ENCODE results near the gene ELOA2.

Gene ELOA2

GRCh38 chr18:47054369-47054768 lies 18.9 kb upstream of the ELOA2 start:
- no peak overlapping the region for H3K14ac ChIP-seq (ENCODE audit: low read length in 2 of 2)
- H2BK12ac ChIP-seq (ENCODE audit: low read length in 2 of 2): no peak overlapping the region
- H3K36me3 ChIP-seq (ENCODE audit: control insufficient read depth in 1 of 2, insufficient read depth in 2 of 2, low read depth in 1 of 2, low read length in 2 of 2): no peaks in the 10 kb centered on the region
- no peaks in the 10 kb centered on the region for H3K4me1 ChIP-seq (ENCODE audit: control insufficient read depth, insufficient read depth, low read depth, low read length)
- no peak overlapping the region for H3K4ac ChIP-seq (ENCODE audit: low read depth in 1 of 2, low read length in 2 of 2)
- H2BK15ac ChIP-seq (ENCODE audit: low read depth, poor library complexity, severe bottlenecking): no peak overlapping the region
- no peak overlapping the region for H2BK5ac ChIP-seq (ENCODE audit: low read depth, low read length, poor library complexity, severe bottlenecking)
- no peak overlapping the region for H3K27ac ChIP-seq (ENCODE audit: low read length, poor library complexity, severe bottlenecking)
- H3K23ac ChIP-seq (ENCODE audit: low read length in 2 of 2): no peak overlapping the region
- no peak overlapping the region for H2AK5ac ChIP-seq (ENCODE audit: low read length, severe bottlenecking)
- DNase-seq: no peak
- no peaks in the 10 kb centered on the region for H3K27me3 ChIP-seq (ENCODE audit: control insufficient read depth in 1 of 2, insufficient read depth in 1 of 2, low read length in 2 of 2)
- H3K9me3 ChIP-seq (ENCODE audit: control insufficient read depth, low read length): no peaks in the 10 kb centered on the region
- H3K79me1 ChIP-seq (replicated peaks; ENCODE audit: low read length, poor library complexity, severe bottlenecking): no peaks in the 10 kb centered on the region
- no peak overlapping the region for H3K18ac ChIP-seq (ENCODE audit: low read depth in 1 of 2, low read length in 2 of 2)
- H4K91ac ChIP-seq (ENCODE audit: low read length): no peak overlapping the region
- H3K9ac ChIP-seq (ENCODE audit: low read length): no peak overlapping the region
- H4K8ac ChIP-seq (ENCODE audit: low read length): no peak overlapping the region
- no peak overlapping the region for H3K4me2 ChIP-seq (ENCODE audit: low read length, poor library complexity, severe bottlenecking)
- no peak overlapping the region for H2BK120ac ChIP-seq (ENCODE audit: low read depth, low read length)
- 86% methylated on average over 5 of the region's 5 CpGs for WGBS
- H3K4me3 ChIP-seq (ENCODE audit: insufficient read depth in 1 of 2, low read depth in 1 of 2, low read length in 2 of 2): no peak overlapping the region
- H2AFZ ChIP-seq (ENCODE audit: low read depth, low read length): no peak overlapping the region

- H3K4ac ChIP-seq (ENCODE audit: low read depth in 1 of 2, low read length in 2 of 2): no peak overlapping the region
- no peaks in the 10 kb centered on the region for H3K79me1 ChIP-seq (replicated peaks; ENCODE audit: low read length, poor library complexity, severe bottlenecking)
- H3K4me1 ChIP-seq (ENCODE audit: control insufficient read depth, insufficient read depth, low read depth, low read length): no peaks in the 10 kb centered on the region
- no peak overlapping the region for H3K14ac ChIP-seq (ENCODE audit: low read length in 2 of 2)
- no peak overlapping the region for H2AFZ ChIP-seq (ENCODE audit: low read depth, low read length)
- no peak overlapping the region for H2BK12ac ChIP-seq (ENCODE audit: low read length in 2 of 2)
- no peak overlapping the region for H2AK5ac ChIP-seq (ENCODE audit: low read length, severe bottlenecking)
- no peak overlapping the region for H3K4me3 ChIP-seq (ENCODE audit: insufficient read depth in 1 of 2, low read depth in 1 of 2, low read length in 2 of 2)
- no peak overlapping the region for H3K18ac ChIP-seq (ENCODE audit: low read depth in 1 of 2, low read length in 2 of 2)
- no peaks in the 10 kb centered on the region for H3K9me3 ChIP-seq (ENCODE audit: control insufficient read depth, low read length)
- no peaks in the 10 kb centered on the region for H3K36me3 ChIP-seq (ENCODE audit: control insufficient read depth in 1 of 2, insufficient read depth in 2 of 2, low read depth in 1 of 2, low read length in 2 of 2)
- peak; percentile 63 for DNase-seq
- no peak overlapping the region for H2BK120ac ChIP-seq (ENCODE audit: low read depth, low read length)
- no peaks in the 10 kb centered on the region for H3K27me3 ChIP-seq (ENCODE audit: control insufficient read depth in 1 of 2, insufficient read depth in 1 of 2, low read length in 2 of 2)
- H3K23ac ChIP-seq (ENCODE audit: low read length in 2 of 2): no peak overlapping the region
- no peak overlapping the region for H3K27ac ChIP-seq (ENCODE audit: low read length, poor library complexity, severe bottlenecking)
- H4K8ac ChIP-seq (ENCODE audit: low read length): no peak overlapping the region
- no peak overlapping the region for H2BK5ac ChIP-seq (ENCODE audit: low read depth, low read length, poor library complexity, severe bottlenecking)
- WGBS: 40% methylated on average over 7 of the region's 7 CpGs
- no peak overlapping the region for H3K4me2 ChIP-seq (ENCODE audit: low read length, poor library complexity, severe bottlenecking)
- no peak overlapping the region for H3K9ac ChIP-seq (ENCODE audit: low read length)
- H2BK15ac ChIP-seq (ENCODE audit: low read depth, poor library complexity, severe bottlenecking): no peak overlapping the region
- no peak overlapping the region for H4K91ac ChIP-seq (ENCODE audit: low read length)
Measured at GRCh38 chr18:47050468-47050867, 15.0 kb upstream of the ELOA2 start.

GRCh38 chr18:47040982-47041381 lies 5.6 kb upstream of the ELOA2 start:
- Histone ChIP-seq H3K23ac (ENCODE audit: low read length in 2 of 2) (no peak overlapping the region), H4K91ac (ENCODE audit: low read length) (no peak overlapping the region), H3K27ac (ENCODE audit: low read length, poor library complexity, severe bottlenecking) (no peak overlapping the region), H2BK15ac (ENCODE audit: low read depth, poor library complexity, severe bottlenecking) (no peak overlapping the region), H2BK12ac (ENCODE audit: low read length in 2 of 2) (no peak overlapping the region), H2AK5ac (ENCODE audit: low read length, severe bottlenecking) (no peak overlapping the region), H4K8ac (ENCODE audit: low read length) (no peak overlapping the region), H2BK120ac (ENCODE audit: low read depth, low read length) (no peak overlapping the region), H3K4me3 (ENCODE audit: insufficient read depth in 1 of 2, low read depth in 1 of 2, low read length in 2 of 2) (no peak overlapping the region), H3K36me3 (ENCODE audit: control insufficient read depth in 1 of 2, insufficient read depth in 2 of 2, low read depth in 1 of 2, low read length in 2 of 2) (no peaks in the 10 kb centered on the region), H3K79me1 (replicated peaks; ENCODE audit: low read length, poor library complexity, severe bottlenecking) (no peaks in the 10 kb centered on the region), H3K18ac (ENCODE audit: low read depth in 1 of 2, low read length in 2 of 2) (no peak overlapping the region), H3K4me1 (ENCODE audit: control insufficient read depth, insufficient read depth, low read depth, low read length) (no peaks in the 10 kb centered on the region), H3K27me3 (ENCODE audit: control insufficient read depth in 1 of 2, insufficient read depth in 1 of 2, low read length in 2 of 2) (no peaks in the 10 kb centered on the region), H3K4ac (ENCODE audit: low read depth in 1 of 2, low read length in 2 of 2) (no peak overlapping the region), H3K4me2 (ENCODE audit: low read length, poor library complexity, severe bottlenecking) (no peak overlapping the region), H3K9me3 (ENCODE audit: control insufficient read depth, low read length) (no peaks in the 10 kb centered on the region), H3K14ac (ENCODE audit: low read length in 2 of 2) (no peak overlapping the region), H3K9ac (ENCODE audit: low read length) (no peak overlapping the region), H2AFZ (ENCODE audit: low read depth, low read length) (no peak overlapping the region), H2BK5ac (ENCODE audit: low read depth, low read length, poor library complexity, severe bottlenecking) (no peak overlapping the region)
- no peak for DNase-seq
- 93% methylated on average over 3 of the region's 6 CpGs for WGBS

GRCh38 chr18:47036927-47037578 lies 1.6 kb upstream of the ELOA2 start:
- no peak overlapping the region for H2AK5ac ChIP-seq (ENCODE audit: low read length, severe bottlenecking)
- H3K23ac ChIP-seq (ENCODE audit: low read length in 2 of 2): no peak overlapping the region
- no peak overlapping the region for H3K27ac ChIP-seq (ENCODE audit: low read length, poor library complexity, severe bottlenecking)
- no peak overlapping the region for H3K9ac ChIP-seq (ENCODE audit: low read length)
- no peak overlapping the region for H3K4me2 ChIP-seq (ENCODE audit: low read length, poor library complexity, severe bottlenecking)
- H3K9me3 ChIP-seq (ENCODE audit: control insufficient read depth, low read length): no peaks in the 10 kb centered on the region
- no peak overlapping the region for H2BK5ac ChIP-seq (ENCODE audit: low read depth, low read length, poor library complexity, severe bottlenecking)
- H3K4ac ChIP-seq (ENCODE audit: low read depth in 1 of 2, low read length in 2 of 2): no peak overlapping the region
- DNase-seq: no peak
- H2BK12ac ChIP-seq (ENCODE audit: low read length in 2 of 2): no peak overlapping the region
- H3K79me1 ChIP-seq (replicated peaks; ENCODE audit: low read length, poor library complexity, severe bottlenecking): no peaks in the 10 kb centered on the region
- H3K36me3 ChIP-seq (ENCODE audit: control insufficient read depth in 1 of 2, insufficient read depth in 2 of 2, low read depth in 1 of 2, low read length in 2 of 2): no peaks in the 10 kb centered on the region
- no peak overlapping the region for H3K18ac ChIP-seq (ENCODE audit: low read depth in 1 of 2, low read length in 2 of 2)
- H3K14ac ChIP-seq (ENCODE audit: low read length in 2 of 2): no peak overlapping the region
- 90% methylated on average over 2 of the region's 3 CpGs for WGBS
- H3K27me3 ChIP-seq (ENCODE audit: control insufficient read depth in 1 of 2, insufficient read depth in 1 of 2, low read length in 2 of 2): no peaks in the 10 kb centered on the region
- no peak overlapping the region for H3K4me3 ChIP-seq (ENCODE audit: insufficient read depth in 1 of 2, low read depth in 1 of 2, low read length in 2 of 2)
- H3K4me1 ChIP-seq (ENCODE audit: control insufficient read depth, insufficient read depth, low read depth, low read length): no peaks in the 10 kb centered on the region
- no peak overlapping the region for H4K91ac ChIP-seq (ENCODE audit: low read length)
- no peak overlapping the region for H2BK15ac ChIP-seq (ENCODE audit: low read depth, poor library complexity, severe bottlenecking)
- H4K8ac ChIP-seq (ENCODE audit: low read length): no peak overlapping the region
- no peak overlapping the region for H2BK120ac ChIP-seq (ENCODE audit: low read depth, low read length)
- no peak overlapping the region for H2AFZ ChIP-seq (ENCODE audit: low read depth, low read length)

Data from mesenchymal stem cell (in vitro differentiated cells and primary cell).